Activated CD4-positive, alpha-beta T cell treated with anti-CD3 and anti-CD28 coated beads for 36 hours (primary cell): ENCODE data around the gene LRP8. TPM values are rescaled to one million over a fixed set of nuclear protein-coding genes. Genes with fewer than 3 reads are reported as not detected.

ENCODE experiments used
- ATAC-seq: fragments of 200-7000 bp; cut with Tn5 transposase; one replicate; pipeline ENCODE4 v1.10.0; 2021; ENCODE audit warnings: mild to moderate bottlenecking, moderate library complexity
- CTCF ChIA-PET: fragments of 350-600 bp; sonication (Branson Sonifier 250); formaldehyde crosslinking; loops from one replicate; lab custom pipeline; 2021; ENCODE audit warnings: antibody characterized with exemption; lab: Charles Lee
- POLR2A ChIA-PET: fragments of 350-600 bp; sonication (Branson Sonifier 250); formaldehyde crosslinking; loops from one replicate; lab custom pipeline; 2021; ENCODE audit warnings: antibody characterized with exemption, inconsistent platforms; lab: Charles Lee
- DNase-seq: peaks from one replicate; pipeline ENCODE4 v3.0.0-alpha.2; 2020
- H3K27ac Mint-ChIP-seq: one replicate; pipeline ENCODE4 v1.8.0; 2021; ENCODE audit warnings: mixed read lengths
- H3K27me3 Mint-ChIP-seq: one replicate; pipeline ENCODE4 v1.8.0; 2021; ENCODE audit warnings: mixed read lengths
- H3K36me3 Mint-ChIP-seq: one replicate; pipeline ENCODE4 v1.8.0; 2021; ENCODE audit warnings: low read depth, mixed read lengths
- H3K4me1 Mint-ChIP-seq: one replicate; pipeline ENCODE4 v1.8.0; 2021; ENCODE audit warnings: mixed read lengths
- H3K4me3 Mint-ChIP-seq: one replicate; pipeline ENCODE4 v1.8.0; 2021; ENCODE audit warnings: mild to moderate bottlenecking, moderate library complexity, mixed read lengths
- H3K9me3 Mint-ChIP-seq: one replicate; pipeline ENCODE4 v1.8.0; 2021; ENCODE audit warnings: low read depth, mixed read lengths
- intact Hi-C, 2 experiments: fragments of 100-400 bp; cut with DNase I in 1 of 2; cut with micrococcal nuclease in 1 of 2; formaldehyde crosslinking; loops; one replicate each; pipeline versions ENCODE4 v1.14.2 to v1.15.1; 2022 to 2024; cut with DNase I, micrococcal nuclease
- total RNA-seq, 2 experiments: library from RNA; stranded (reverse); gene quantifications; one replicate each; pipeline ENCODE4 v1.2.3, GENCODE V29; 2021

Gene LRP8
- total RNA-seq, 2 experiments from 2014 or later = 40.6 to 46.5 TPM

GRCh38 chr1:53276153-53276901 lies 51.5 kb downstream of the LRP8 start:
- Mint-ChIP-seq H3K9me3 (no peaks in the 10 kb centered on the region), H3K4me1 (no peaks in the 10 kb centered on the region), H3K27me3 (no peaks in the 10 kb centered on the region), H3K27ac (no peak overlapping the region), H3K4me3 (no peak overlapping the region), H3K36me3 (peaks cover 39% of the 10 kb centered on the region)
- DNase-seq = no peak
- intact Hi-C loops = no loop called here
- ChIA-PET CTCF (interaction anchor here (0.9 to 1.4 kb wide), 2 partner anchors 117 to 121 kb away, joined by 3 to 6 read pairs; no protein-coding TSS in a partner anchor), POLR2A (no interaction called here)
- ATAC-seq = no peak

- no peak for ATAC-seq
- no peaks in the 10 kb centered on the region for H3K9me3 Mint-ChIP-seq
- H3K27me3 Mint-ChIP-seq = no peaks in the 10 kb centered on the region
- H3K4me1 Mint-ChIP-seq = no peaks in the 10 kb centered on the region
- H3K36me3 Mint-ChIP-seq = peaks cover 35% of the 10 kb centered on the region
- CTCF ChIA-PET = interaction anchor here (0.9 to 1.4 kb wide), 2 partner anchors 118 to 122 kb away, joined by 3 to 6 read pairs; no protein-coding TSS in a partner anchor
- intact Hi-C loops = no loop called here
- POLR2A ChIA-PET = no interaction called here
- no peak overlapping the region for H3K27ac Mint-ChIP-seq
- no peak overlapping the region for H3K4me3 Mint-ChIP-seq
- no peak for DNase-seq
Observed at GRCh38 chr1:53275566-53275965, 52.3 kb downstream of the LRP8 start.

- no peak for DNase-seq
- ChIA-PET CTCF (interaction anchor here (0.6 to 1.0 kb wide), 2 partner anchors 139 to 253 kb away, joined by 3 to 5 read pairs; no protein-coding TSS in a partner anchor), POLR2A (interaction anchor here (0.6 kb wide), 1 partner anchor 32 kb away, joined by 3 read pairs; no protein-coding TSS in a partner anchor)
- H3K4me1 Mint-ChIP-seq = no peaks in the 10 kb centered on the region
- no peaks in the 10 kb centered on the region for H3K9me3 Mint-ChIP-seq
- H3K27me3 Mint-ChIP-seq = no peaks in the 10 kb centered on the region
- intact Hi-C loops = no loop called here
- no peak overlapping the region for H3K27ac Mint-ChIP-seq
- no peak for ATAC-seq
- H3K4me3 Mint-ChIP-seq = no peak overlapping the region
- peaks cover 40% of the 10 kb centered on the region for H3K36me3 Mint-ChIP-seq
Observed at GRCh38 chr1:53274541-53275185, 53.2 kb downstream of the LRP8 start.

- CTCF ChIA-PET = interaction anchor here (0.6 to 1.7 kb wide), 3 partner anchors 119 to 254 kb away, joined by 3 to 5 read pairs (median 4); no protein-coding TSS in a partner anchor
- Mint-ChIP-seq H3K27ac (no peak overlapping the region), H3K27me3 (no peaks in the 10 kb centered on the region), H3K4me1 (no peaks in the 10 kb centered on the region), H3K4me3 (no peak overlapping the region), H3K36me3 (peaks cover 42% of the 10 kb centered on the region), H3K9me3 (no peaks in the 10 kb centered on the region)
- POLR2A ChIA-PET = interaction anchor here (0.6 kb wide), 1 partner anchor 32 kb away, joined by 3 read pairs; no protein-coding TSS in a partner anchor
- ATAC-seq (no peak), DNase-seq (no peak)
- intact Hi-C loops = no loop called here
Observed at GRCh38 chr1:53274026-53274425, 53.8 kb downstream of the LRP8 start.

- intact Hi-C loops = no loop called here
- ATAC-seq (no peak), DNase-seq (no peak)
- ChIA-PET CTCF (interaction anchor here (1.0 to 1.7 kb wide), 2 partner anchors 16 to 120 kb away, joined by 3 to 4 read pairs; no protein-coding TSS in a partner anchor), POLR2A (no interaction called here)
- no peaks in the 10 kb centered on the region for H3K4me1 Mint-ChIP-seq
- no peaks in the 10 kb centered on the region for H3K9me3 Mint-ChIP-seq
- no peak overlapping the region for H3K27ac Mint-ChIP-seq
- H3K4me3 Mint-ChIP-seq = no peak overlapping the region
- no peaks in the 10 kb centered on the region for H3K27me3 Mint-ChIP-seq
- peaks cover 47% of the 10 kb centered on the region for H3K36me3 Mint-ChIP-seq
Observed at GRCh38 chr1:53273526-53273925, 54.3 kb downstream of the LRP8 start.

DNA sequence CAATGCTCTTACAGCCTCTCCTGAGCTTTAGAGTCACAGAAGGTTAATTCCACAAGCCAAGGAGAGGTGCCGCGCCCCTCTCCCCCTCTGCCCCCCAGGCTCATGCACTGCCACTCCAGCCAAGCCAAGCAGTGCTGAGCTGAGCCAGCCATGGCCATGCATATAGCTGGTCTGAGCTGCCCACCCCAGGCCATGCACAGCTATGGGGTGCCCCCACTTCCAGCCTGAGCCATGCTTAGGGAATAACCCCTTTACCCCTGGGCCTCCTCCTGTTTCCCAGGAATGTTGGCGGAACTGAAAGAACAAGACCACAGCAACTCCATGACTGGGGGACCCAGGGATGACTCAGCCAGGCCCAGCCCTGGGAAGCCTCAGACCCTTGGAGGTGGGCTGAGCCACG lies 55.5 kb downstream of the LRP8 start:
- H3K27ac Mint-ChIP-seq = no peak overlapping the region

DNA sequence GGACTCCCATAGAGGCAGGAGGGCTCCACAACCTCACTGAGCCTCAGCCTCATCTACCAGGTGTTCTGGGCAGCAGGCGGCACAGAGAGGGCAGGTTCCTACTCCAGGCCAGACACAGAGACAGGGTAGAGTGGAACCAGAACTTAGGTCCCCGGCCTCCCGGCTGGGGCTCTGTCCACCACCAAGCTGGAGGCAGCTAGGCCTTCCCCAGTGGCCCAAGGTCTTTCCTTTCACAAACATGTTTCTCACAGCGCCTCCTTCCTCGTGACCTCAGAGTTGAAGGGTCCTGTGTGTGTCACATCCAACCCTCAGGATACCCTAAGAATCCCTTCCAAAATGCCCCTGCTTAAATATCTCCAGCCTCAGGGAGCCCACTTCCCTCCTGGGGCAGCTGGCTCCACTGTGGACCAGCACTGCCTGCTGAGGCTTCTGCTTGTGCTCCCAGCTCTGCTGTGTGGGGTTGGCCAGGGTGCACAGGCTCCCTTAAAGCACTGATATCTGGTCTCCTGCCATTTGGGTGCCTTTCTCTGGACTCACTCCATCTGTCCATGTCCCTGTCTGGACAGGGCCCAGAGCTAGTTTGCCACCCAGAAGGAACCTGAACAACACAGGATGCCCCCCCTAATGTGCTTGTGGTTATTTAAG lies 56.3 kb downstream of the LRP8 start:
- ATAC-seq (no peak), DNase-seq (no peak)
- Mint-ChIP-seq H3K36me3 (peaks cover 39% of the 10 kb centered on the region), H3K9me3 (no peaks in the 10 kb centered on the region), H3K4me3 (no peak overlapping the region), H3K27ac (no peak overlapping the region), H3K27me3 (no peaks in the 10 kb centered on the region), H3K4me1 (no peaks in the 10 kb centered on the region)
- POLR2A ChIA-PET = no interaction called here
- CTCF ChIA-PET = interaction anchor here (0.7 kb wide), 1 partner anchor 35 kb away, joined by 3 read pairs; no protein-coding TSS in a partner anchor
- intact Hi-C loops = no loop called here

More for the DNA sequence above, 55.5 kb downstream of the LRP8 start:
- POLR2A ChIA-PET = no interaction called here
- H3K36me3 Mint-ChIP-seq = peaks cover 38% of the 10 kb centered on the region
- H3K4me3 Mint-ChIP-seq = no peak overlapping the region
- no peaks in the 10 kb centered on the region for H3K9me3 Mint-ChIP-seq
- no peaks in the 10 kb centered on the region for H3K4me1 Mint-ChIP-seq
- H3K27me3 Mint-ChIP-seq = no peaks in the 10 kb centered on the region
- no peak for DNase-seq
- ATAC-seq = no peak
- CTCF ChIA-PET = no interaction called here
- intact Hi-C loops = no loop called here

DNA sequence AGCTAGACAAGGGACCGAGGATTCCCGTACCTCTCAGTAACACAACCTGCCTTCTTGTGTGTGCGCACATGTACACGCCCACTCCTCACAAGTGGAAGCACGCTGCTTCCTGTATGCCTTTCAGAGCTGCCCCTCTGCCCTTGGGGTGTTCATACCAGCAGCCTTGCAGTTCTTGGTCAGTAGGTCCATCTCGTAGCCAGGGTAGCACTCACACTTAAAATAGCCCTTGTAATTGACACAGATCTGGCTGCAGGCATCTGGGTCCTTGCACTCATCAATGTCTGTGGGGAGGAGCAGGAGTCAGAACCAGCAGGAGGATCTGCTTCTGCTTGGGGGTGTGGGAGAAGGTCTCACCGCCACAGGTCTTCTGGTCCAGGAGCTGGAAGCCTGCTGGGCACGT lies 57.0 kb downstream of the LRP8 start:
- Mint-ChIP-seq H3K4me3 (no peak overlapping the region), H3K27ac (no peak overlapping the region), H3K9me3 (no peaks in the 10 kb centered on the region), H3K27me3 (no peaks in the 10 kb centered on the region), H3K36me3 (peaks cover 43% of the 10 kb centered on the region), H3K4me1 (no peaks in the 10 kb centered on the region)
- POLR2A ChIA-PET = interaction anchor here (0.7 kb wide), 1 partner anchor 23 kb away, joined by 3 read pairs; no protein-coding TSS in a partner anchor
- CTCF ChIA-PET = interaction anchor here (0.6 to 0.8 kb wide), 3 partner anchors 16 to 40 kb away, joined by 3 to 4 read pairs (median 3); no protein-coding TSS in a partner anchor
- intact Hi-C loops = no loop called here
- DNase-seq = no peak
- no peak for ATAC-seq

- Mint-ChIP-seq H3K27me3 (no peaks in the 10 kb centered on the region), H3K27ac (no peak overlapping the region), H3K36me3 (peaks cover 45% of the 10 kb centered on the region), H3K4me3 (no peak overlapping the region), H3K9me3 (no peaks in the 10 kb centered on the region), H3K4me1 (no peaks in the 10 kb centered on the region)
- POLR2A ChIA-PET = interaction anchor here (0.7 kb wide), 1 partner anchor 24 kb away, joined by 3 read pairs; no protein-coding TSS in a partner anchor
- intact Hi-C loops = no loop called here
- DNase-seq = no peak
- CTCF ChIA-PET = interaction anchor here (0.6 to 0.8 kb wide), 3 partner anchors 17 to 251 kb away, joined by 3 to 4 read pairs (median 3); no protein-coding TSS in a partner anchor
- no peak for ATAC-seq
Observed at GRCh38 chr1:53270107-53270506, 57.8 kb downstream of the LRP8 start.

DNA sequence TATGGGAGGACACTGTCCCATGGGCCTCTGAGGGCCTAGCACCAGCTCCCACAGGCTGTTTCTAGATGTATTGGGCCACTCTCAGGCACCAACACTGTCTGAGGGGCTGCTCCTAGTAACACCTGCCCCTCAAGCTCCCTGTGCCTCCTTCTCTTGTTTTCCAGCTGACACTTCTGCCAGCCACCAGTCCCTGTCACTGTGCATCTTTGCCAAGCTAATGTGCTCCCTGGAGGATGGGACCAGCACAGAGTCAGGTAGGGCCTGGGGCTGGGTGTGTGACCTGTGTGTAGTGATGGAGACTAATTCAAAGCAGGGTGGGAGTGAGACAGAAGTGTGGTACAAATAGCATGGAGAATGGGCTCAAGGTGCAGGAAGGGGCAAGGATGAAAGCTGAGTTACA lies 60.1 kb downstream of the LRP8 start:
- intact Hi-C loops = no loop called here
- H3K4me1 Mint-ChIP-seq = no peaks in the 10 kb centered on the region
- DNase-seq (no peak), ATAC-seq (no peak)
- H3K27me3 Mint-ChIP-seq = no peaks in the 10 kb centered on the region
- CTCF ChIA-PET = interaction anchor here (0.6 to 1.4 kb wide), 5 partner anchors 9 to 197 kb away, joined by 3 to 4 read pairs (median 3); no protein-coding TSS in a partner anchor
- H3K36me3 Mint-ChIP-seq = peaks cover 54% of the 10 kb centered on the region
- H3K4me3 Mint-ChIP-seq = no peak overlapping the region
- no peaks in the 10 kb centered on the region for H3K9me3 Mint-ChIP-seq
- H3K27ac Mint-ChIP-seq = no peak overlapping the region
- POLR2A ChIA-PET = no interaction called here

- Mint-ChIP-seq H3K36me3 (peaks cover 53% of the 10 kb centered on the region), H3K27ac (no peak overlapping the region), H3K4me1 (no peaks in the 10 kb centered on the region), H3K9me3 (no peaks in the 10 kb centered on the region), H3K27me3 (no peaks in the 10 kb centered on the region), H3K4me3 (no peak overlapping the region)
- ATAC-seq = no peak
- no peak for DNase-seq
- intact Hi-C loops = no loop called here
- ChIA-PET POLR2A (no interaction called here), CTCF (interaction anchor here (1.1 kb wide), 1 partner anchor 127 kb away, joined by 4 read pairs; no protein-coding TSS in a partner anchor)
Observed at GRCh38 chr1:53266038-53266437, 61.8 kb downstream of the LRP8 start.
